Raji (cell line): ENCODE results near the gene EIF4EBP3.

Experiments used
- POLR2A ChIP-seq: IDR thresholded peaks from 2 replicates; pipeline ENCODE4 v1.6.1; 2011; ENCODE audit warnings: low read depth, low read length, control low read depth; ENCODE audit not compliant: insufficient read depth

Gene EIF4EBP3

DNA sequence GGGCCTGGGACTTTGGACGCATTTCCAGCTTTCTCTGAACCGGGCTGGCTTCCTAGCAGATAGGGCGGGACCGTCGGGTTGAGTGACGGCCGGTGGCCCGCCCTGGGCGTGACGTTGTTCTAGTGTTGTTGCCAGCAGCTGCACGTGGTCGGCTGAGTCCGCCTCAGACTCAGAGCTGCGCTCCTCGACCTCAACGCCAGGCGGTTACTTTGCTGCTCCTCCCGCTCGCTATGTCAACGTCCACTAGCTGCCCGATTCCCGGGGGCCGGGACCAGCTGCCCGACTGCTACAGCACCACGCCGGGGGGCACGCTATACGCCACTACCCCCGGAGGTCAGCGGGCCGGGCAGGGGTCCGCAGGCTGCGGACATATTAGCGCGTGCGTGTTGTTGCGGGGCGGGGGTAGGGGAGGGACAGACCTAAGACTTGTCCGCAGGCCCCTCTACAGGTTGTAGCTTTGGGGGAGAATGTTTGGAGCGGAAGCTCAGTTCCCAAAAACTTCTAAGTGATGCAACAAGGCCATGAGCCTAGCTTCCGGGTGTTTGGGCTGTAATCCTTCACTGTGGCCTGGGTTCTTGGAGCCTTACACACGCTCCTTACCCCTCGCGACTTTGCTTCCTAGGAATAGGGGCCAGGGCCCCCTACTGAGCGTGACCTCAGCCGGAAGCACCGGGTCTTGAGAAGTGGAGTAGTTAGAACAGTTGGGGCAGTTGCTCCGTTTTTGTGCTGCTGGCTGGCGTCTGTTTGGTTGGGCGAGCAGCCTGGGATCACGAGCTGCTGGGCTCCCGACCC, at the start of gene EIF4EBP3:
Gene EIF4EBP3 (plus strand): TSS at position 155 of the 792 bp plus-strand sequence. CDS start 76 bp downstream, at position 231.
- TF ChIP-seq POLR2A = no peak

DNA sequence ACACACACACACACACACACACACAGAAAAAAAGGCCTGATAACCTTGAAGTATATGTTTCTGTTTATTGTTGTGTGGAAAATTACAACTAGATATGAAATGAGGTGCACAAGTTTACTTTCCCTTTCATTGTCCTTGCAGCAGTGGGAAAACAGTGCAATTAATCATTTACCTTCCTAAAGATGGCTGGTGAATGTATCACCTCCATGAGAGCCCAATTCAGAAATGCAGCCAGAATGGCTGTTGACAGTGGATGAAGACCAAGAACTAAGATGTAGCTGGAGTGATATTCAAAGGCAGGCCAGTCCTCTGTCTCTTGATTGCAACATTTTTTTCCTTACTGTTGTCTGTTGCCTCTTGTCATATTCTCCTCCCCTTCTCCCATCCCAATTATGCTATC, 49.6 kb upstream of the EIF4EBP3 start:
- TF ChIP-seq POLR2A = no peak

DNA sequence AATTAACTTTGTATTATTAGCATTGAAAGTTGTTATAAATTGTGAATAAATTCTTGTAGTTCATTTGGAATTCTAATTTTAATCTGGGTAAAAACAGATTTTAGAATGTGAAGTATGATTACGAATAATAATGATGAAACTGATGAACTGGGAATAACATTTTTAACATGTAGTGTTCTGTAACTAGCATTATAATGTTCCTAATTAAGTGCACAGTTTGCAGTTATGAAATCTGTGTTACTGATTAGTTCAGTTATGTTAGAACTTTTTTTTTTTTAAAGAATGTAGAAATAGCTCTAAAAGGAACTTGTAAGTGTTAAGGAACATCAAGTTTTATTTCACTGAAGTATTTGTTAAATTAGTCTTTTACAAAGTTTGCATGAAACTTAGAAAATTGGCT, 48.9 kb upstream of the EIF4EBP3 start:
- no peak for TF ChIP-seq POLR2A

DNA sequence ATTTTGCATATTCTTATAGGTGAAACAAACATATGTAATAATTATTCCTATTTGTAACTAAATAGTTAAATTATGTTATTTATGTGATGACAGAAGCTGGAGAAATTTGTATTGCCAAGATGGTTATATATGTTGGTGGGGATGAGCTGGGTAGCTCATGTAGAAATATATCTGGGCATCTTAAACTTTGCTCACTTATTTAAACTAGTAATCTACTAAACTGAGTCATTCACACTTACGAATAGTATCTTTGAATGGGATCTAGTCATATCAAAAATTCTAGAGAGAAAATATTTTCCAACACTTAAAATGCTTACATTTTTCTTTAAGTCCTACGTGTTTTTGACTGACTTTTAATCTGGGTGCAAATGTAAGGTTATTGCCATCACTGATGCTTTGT, 44.6 kb upstream of the EIF4EBP3 start:
- TF ChIP-seq POLR2A = no peak

DNA sequence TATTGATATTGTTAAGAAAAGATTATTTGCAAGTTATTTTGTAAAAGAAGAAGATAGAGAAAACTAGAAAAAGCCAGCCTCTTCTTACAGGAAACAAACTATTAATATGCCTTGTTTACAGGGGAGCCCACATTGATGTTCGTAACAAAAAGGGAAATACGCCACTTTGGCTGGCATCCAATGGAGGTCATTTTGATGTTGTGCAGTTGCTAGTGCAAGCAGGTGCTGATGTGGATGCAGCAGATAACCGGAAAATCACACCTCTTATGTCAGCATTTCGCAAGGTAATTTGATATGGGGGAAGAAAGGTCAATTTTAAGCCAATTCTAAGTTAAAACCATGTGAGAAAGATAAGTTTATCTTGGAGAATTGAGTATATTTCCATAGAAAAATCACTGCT, 37.6 kb upstream of the EIF4EBP3 start:
- no peak for TF ChIP-seq POLR2A

DNA sequence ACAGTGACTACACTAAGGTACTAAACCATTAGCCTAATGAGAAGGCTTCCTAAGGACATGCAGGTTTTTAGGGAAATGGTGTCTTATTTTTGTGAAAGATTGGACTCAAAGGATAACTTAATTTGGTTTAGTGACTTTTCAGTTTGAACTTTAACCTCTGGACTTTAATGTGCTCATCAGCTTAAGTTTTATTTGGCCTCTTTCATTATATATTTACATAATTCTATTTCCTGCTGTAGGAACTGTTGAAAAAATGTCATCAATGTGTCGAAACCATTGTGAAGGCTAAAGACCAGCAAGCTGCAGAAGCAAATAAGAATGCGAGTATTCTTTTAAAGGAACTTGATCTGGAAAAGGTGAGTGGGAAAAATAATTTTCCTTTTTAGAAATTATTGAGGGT, 34.3 kb upstream of the EIF4EBP3 start:
- no peak for TF ChIP-seq POLR2A

DNA sequence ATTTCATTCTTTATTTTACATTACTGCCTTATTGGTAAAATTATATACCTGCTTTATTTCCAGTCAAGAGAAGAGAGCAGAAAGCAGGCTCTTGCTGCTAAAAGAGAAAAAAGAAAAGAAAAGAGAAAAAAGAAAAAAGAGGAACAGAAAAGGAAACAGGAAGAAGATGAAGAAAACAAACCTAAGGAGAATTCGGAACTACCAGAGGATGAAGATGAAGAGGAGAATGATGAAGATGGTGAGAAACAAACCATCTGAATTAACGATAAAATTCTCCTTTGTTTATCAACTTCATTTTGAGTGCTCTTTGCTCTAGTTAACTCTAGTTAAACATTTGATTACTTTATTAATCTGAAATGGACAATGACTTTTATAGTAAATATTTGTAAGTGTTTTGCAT, 23.5 kb upstream of the EIF4EBP3 start:
- TF ChIP-seq POLR2A = no peak

DNA sequence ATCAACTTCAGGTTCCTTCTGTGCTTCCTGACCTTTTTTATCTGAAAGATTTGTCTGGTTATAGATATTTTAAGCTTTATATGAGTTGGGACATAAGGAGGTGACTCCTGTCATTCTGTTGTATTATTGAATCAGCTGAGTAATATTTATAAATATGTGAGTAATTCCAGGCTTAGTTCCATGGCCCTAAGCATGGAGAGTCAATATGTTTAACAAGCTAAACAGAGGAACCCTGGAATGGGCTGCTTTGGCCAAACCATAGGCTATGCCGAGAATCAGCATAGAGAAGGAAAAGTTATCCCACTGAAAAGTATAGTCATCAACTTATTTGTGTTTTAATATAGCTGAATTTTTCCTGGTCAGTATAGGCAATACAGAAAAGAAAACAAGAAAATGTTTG, 7.2 kb upstream of the EIF4EBP3 start:
- TF ChIP-seq POLR2A = no peak

DNA sequence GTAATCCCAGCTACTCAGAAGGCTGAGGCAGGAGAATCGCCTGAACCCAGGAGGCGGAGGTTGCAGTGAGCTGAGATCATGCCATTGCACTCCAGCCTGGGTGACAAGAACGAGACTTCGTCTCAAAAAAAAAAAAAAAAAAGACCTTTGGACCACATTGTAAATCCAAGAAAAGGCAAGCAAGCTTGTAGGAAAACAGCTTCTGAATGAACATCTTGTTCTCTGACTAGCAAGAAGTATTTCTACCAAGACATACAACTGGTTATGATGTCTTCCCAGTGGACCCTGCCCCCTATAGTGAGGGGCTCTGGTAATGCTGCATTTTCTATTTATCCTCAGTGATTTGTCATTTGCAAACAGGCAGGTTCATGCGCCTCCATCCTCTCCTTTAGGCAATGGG, 4.5 kb upstream of the EIF4EBP3 start:
- no peak for TF ChIP-seq POLR2A

DNA sequence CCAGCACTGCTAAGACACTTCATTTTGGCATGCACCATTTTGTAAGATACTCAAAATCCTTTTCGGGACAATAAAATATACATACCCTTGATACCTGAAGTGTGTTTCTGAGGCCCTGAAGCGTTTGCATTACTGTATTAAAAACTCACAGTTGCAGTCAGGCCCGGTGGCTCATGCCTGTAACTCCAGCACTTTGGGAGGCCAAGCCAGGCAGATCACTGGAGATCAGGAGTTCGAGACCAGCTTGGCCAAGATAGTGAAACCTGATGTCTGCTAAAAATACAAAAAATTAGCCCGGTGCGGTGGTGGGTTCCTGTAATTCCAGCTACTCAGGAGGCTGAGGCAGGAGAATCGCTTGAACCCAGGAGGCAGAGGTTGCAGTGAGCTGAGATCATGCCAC, 2.5 kb upstream of the EIF4EBP3 start:
- TF ChIP-seq POLR2A = no peak

DNA sequence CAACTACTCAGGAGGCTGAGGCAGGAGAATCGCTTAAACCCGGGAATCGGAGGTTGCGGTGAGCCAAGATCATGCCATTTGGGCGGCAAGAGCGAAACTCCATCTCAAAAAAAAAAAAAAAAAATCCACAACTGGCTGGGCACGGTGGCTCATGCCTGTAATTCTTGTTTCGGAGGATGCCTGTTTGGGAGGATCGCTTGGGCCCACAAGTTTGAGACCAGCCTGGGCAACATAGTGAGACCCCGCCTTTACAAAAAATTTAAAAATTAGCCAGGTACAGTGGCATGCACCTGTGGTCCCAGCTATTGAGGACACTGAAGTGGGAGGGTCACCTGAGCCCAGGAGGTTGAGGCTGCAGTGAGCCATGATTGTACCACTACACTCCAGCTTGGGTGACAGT, 1.9 kb upstream of the EIF4EBP3 start:
- no peak for TF ChIP-seq POLR2A

DNA sequence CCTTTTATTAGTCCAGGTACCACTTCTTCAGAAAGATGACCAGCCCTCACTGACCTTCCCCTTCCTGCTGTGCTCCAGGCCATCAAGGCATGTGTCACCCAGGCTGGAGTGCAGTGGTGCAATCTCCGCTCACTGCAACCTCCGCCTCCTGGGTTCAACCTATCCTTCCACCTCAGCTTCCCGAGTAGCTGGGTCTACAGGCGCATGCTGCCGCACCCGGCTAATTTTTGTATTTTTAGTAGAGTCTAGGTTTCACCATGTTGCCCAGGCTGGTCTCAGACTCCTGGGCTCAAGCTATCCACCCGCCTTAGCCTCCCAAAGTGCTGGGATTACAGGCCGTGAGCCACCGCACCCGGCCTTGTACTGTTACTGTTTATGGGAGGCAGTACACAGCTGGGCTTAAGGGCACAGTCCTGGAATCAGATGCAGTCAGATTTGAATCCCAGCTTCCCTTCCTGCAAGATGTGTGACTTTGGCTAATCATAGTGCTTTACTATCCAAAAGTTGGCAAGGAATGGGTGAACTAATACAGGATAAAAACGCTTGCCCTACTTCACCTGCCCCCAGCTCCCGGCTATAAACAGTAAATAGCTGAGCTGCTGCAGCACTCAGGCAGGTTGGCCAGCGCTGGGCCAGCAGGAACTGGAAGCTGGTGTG, 483 bp upstream of the EIF4EBP3 start:
- no peak for TF ChIP-seq POLR2A

DNA sequence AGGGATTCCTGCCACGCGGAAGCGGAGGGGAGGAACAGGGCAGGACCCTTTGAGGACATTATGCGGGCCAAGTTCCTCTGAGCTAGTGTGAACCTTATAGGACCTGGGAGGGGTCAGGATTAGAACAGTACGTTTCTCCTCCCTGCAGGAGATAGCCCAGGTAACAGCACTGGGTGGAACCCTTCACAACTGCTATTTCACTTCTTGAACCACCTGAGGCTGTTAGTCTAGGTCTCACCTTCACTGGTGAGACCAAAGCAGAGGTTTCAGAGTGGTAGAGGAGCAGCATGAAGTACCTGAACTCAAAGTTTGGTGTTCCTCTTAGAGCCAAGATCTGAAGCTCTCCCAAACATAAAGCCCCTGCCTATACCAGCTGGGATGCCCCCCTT, 832 bp downstream of the EIF4EBP3 start:
- TF ChIP-seq POLR2A = no peak

DNA sequence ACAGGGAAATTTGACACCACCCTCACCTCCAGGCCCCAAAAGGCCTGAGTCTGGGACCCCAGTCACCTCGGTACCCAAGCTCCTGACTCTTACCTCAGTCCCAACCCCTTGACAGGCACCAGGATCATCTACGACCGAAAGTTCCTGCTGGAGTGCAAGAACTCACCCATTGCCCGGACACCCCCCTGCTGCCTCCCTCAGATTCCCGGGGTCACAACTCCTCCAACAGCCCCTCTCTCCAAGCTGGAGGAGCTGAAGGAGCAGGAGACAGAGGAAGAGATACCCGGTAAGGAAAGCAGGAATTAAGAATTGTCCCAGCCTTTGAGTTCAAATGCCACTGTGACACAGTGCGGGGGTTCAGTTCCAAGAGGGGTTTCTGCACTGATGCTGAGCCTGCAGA, 1.3 kb downstream of the EIF4EBP3 start:
- no peak for TF ChIP-seq POLR2A

DNA sequence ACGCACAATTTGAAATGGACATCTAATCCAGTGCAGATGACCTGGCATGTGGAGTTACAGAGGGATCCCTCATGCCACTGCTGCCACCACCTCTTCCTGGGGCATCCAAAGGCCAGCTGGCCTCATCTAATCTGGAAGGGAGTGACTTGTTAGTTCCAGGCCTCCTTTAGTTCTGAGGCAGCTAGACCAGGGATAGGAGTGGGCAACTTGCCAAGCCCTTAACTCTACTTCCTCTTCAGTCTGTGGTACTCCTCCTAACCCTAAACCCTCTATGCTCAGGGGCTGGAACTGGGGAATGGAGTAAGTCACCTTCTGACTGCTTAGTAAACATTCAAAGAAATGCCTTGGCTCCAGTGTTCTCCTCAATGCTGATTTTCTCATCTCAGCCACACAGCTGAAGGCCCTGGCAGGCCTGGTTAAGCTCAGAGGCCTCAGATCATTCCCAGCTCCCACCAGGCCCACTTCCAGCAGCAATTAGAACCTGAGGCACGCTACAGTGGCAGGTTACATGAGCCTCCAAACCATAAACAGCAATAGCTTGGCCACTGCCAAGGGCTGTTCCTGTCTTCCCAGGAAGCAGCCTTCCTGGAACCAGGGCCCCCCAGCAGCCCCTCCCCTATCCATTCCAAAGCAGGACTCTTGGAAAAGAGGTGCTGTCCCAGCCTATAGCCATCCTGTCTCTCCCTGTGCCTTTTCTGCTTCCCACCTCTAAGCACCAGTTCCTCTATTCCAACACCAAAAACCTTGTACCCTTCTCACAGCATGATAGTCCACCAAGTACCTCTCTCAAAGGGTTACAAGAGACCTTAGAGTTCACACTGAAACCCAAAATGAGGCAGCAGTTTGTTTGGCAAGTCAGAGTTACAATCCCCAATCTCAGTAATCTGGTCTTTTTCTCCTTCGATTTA, 2.0 kb downstream of the EIF4EBP3 start:
- TF ChIP-seq POLR2A = no peak
